Neutrophil (primary cell): ENCODE data around the gene PDCD1LG2.

Experiments
- H3K27ac ChIP-seq: fragments of 200-600 bp; sonication (generic); 2 replicates; pipeline ENCODE4 v1.5.1; 2016; ENCODE audit warnings: mild to moderate bottlenecking, moderate library complexity
- H3K27me3 ChIP-seq: fragments of 200-600 bp; sonication (generic); 2 replicates; pipeline ENCODE4 v1.6.0; 2016; ENCODE audit warnings: mild to moderate bottlenecking
- H3K36me3 ChIP-seq: fragments of 200-600 bp; sonication (generic); 2 replicates; pipeline ENCODE4 v1.5.1; 2017
- H3K4me1 ChIP-seq, 2 experiments: fragments of 200-600 bp in 1 of 2; sonication (generic) in 1 of 2; 1 replicate in 1 of 2; 2 replicates in 1 of 2; pipeline versions ENCODE4 v1.5.1 to v1.6.1; 2013 to 2016; ENCODE audit warnings: low read depth in 1 of 2, low read length in 1 of 2, mild to moderate bottlenecking in 1 of 2, moderate library complexity in 1 of 2; ENCODE audit not compliant: control insufficient read depth in 1 of 2, insufficient read depth in 1 of 2
- H3K4me3 ChIP-seq, 2 experiments: fragments of 200-600 bp in 1 of 2; sonication (generic) in 1 of 2; 1 replicate in 1 of 2; 2 replicates in 1 of 2; pipeline ENCODE4 v1.5.1; 2013 to 2016; ENCODE audit warnings: low read depth in 1 of 2, low read length in 1 of 2, mild to moderate bottlenecking in 1 of 2, moderate library complexity in 1 of 2
- H3K9me3 ChIP-seq: fragments of 200-600 bp; sonication (generic); 2 replicates; pipeline ENCODE4 v1.5.1; 2016
- CTCF ChIP-seq: fragments of 200-600 bp; sonication (generic); IDR thresholded peaks from 2 replicates; pipeline ENCODE4 v1.5.1; 2016; ENCODE audit warnings: antibody characterized with exemption

PDCD1LG2 gene

DNA sequence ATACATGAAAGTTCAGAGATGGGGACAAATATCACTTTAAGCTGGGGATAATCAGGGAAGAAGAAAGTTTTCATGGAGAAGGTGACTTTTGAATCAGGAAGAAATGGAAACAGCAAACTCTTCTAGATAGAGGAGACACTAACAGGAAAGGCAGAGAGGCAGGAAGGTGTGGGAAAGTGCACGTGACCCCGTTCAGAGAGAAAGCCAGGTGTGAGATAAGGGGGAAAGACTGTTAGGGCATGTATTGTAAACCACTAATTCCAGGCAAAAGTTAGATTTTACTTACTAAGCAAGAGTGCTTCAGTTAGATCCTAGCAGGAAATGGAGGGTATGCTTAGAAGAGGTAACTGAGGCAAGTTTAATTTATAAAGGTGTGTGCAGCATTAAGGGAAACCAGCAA, 58.5 kb downstream of the PDCD1LG2 start:
- TF ChIP-seq CTCF, result no peak
- H3K27me3 ChIP-seq, result no peaks in the 10 kb centered on the region
- H3K27ac ChIP-seq, result no peak overlapping the region
- H3K9me3 ChIP-seq, result no peaks in the 10 kb centered on the region
- H3K36me3 ChIP-seq, result no peaks in the 10 kb centered on the region
- H3K4me3 ChIP-seq, result no peak overlapping the region
- peaks cover 22 to 27% of the 10 kb centered on the region in 2 experiments for H3K4me1 ChIP-seq

DNA sequence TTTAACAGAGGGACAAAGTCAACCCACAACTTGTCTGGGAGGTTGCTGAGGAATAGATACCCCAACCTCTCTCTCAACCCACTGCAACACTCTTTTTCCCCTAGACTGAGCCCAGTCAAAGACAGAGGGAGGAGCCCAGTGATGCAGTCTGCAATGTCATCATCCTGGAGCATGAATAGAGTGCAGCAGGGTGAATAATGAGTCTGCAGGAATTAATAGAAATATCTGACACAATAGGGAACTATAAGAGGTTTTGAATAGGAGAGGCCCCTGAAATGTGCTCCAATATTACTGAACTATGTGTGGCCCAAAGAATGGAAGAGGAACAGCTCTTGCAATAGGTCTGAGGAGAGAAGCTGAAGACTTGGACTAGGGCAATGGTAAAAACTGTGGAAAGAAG, 59.1 kb downstream of the PDCD1LG2 start:
- H3K27ac ChIP-seq, result no peak overlapping the region
- no peaks in the 10 kb centered on the region for H3K27me3 ChIP-seq
- no peaks in the 10 kb centered on the region for H3K36me3 ChIP-seq
- peaks cover 22 to 27% of the 10 kb centered on the region in 2 experiments for H3K4me1 ChIP-seq
- no peak for TF ChIP-seq CTCF
- no peak overlapping the region for H3K4me3 ChIP-seq
- no peaks in the 10 kb centered on the region for H3K9me3 ChIP-seq

- no peak for TF ChIP-seq CTCF
- Histone ChIP-seq H3K9me3 (no peaks in the 10 kb centered on the region), H3K4me3 (no peak overlapping the region), H3K27ac (no peak overlapping the region), H3K4me1 (peaks cover 22 to 27% of the 10 kb centered on the region in 2 experiments), H3K27me3 (no peaks in the 10 kb centered on the region), H3K36me3 (no peaks in the 10 kb centered on the region)
Observed at GRCh38 chr9:5569891-5570290, 59.6 kb downstream of the PDCD1LG2 start.

DNA sequence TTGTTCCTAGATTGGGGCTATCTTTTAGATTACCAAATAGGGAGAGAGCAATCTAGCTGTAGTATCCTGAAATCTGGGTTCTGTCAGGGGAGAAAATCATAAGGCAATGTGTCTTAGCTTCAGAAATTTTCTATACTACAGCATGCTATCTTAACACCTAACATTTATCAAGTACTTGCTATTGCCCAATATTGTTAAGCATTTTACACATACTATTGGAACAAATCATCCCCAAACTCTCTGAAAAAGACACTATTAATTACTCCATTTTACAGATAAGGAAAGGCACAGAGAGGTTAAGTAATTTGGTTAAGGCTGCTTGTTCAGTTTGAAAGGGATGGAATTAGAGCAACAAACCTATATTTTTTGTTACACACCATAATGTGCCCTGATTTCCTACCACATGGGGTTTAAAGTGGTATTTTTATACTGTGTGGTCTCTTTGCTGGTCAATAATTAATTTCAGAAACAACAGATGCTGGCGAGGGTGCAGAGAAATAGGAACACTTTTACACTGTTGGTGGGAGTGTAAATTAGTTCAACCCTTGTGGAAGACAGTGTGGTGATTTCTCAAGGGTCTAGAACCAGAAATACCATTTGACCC, 61.4 kb downstream of the PDCD1LG2 start:
- Histone ChIP-seq H3K9me3 (no peaks in the 10 kb centered on the region), H3K4me3 (no peak overlapping the region), H3K36me3 (no peaks in the 10 kb centered on the region), H3K27ac (no peak overlapping the region), H3K4me1 (peaks cover 7 to 13% of the 10 kb centered on the region in 2 experiments), H3K27me3 (no peaks in the 10 kb centered on the region)
- TF ChIP-seq CTCF, result no peak

GRCh38 chr9:5574097-5574496, 63.8 kb downstream of the PDCD1LG2 start:
- Histone ChIP-seq H3K9me3 (no peaks in the 10 kb centered on the region), H3K36me3 (no peaks in the 10 kb centered on the region), H3K4me1 (peaks cover 7 to 14% of the 10 kb centered on the region in 2 experiments), H3K27me3 (no peaks in the 10 kb centered on the region), H3K27ac (no peak overlapping the region), H3K4me3 (no peak overlapping the region)
- TF ChIP-seq CTCF, result no peak

DNA sequence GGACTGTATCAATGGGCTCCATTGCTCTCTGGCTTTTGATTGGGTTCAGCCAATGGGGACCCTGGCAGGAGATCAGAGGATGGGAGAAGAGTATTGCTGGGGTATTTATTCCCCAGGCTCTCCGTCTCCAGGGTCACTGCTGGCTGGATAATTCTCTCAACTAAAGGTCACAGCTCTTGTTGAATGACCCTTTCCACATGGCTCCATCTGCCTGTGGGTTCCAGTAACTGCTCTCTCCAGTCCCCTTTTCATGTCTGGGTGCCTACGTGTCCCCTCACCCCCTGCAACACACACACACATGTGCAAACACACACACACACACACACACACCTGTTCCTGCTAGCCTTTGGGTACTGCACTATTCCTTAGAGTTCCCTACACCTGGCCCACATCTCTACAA, 64.7 kb downstream of the PDCD1LG2 start:
- no peak for TF ChIP-seq CTCF
- Histone ChIP-seq H3K36me3 (no peaks in the 10 kb centered on the region), H3K4me3 (no peak overlapping the region), H3K27me3 (no peaks in the 10 kb centered on the region), H3K9me3 (no peaks in the 10 kb centered on the region), H3K4me1 (peaks cover 7% of the 10 kb centered on the region in 2 experiments), H3K27ac (no peak overlapping the region)
